ENCODE measurements around the gene SOWAHA. TPM values are rescaled to one million over a fixed set of nuclear protein-coding genes. Genes with fewer than 3 reads are reported as not detected.

The SOWAHA gene
- total RNA-seq, 1 donor from 2014 or later: under 0.01 TPM

- Histone ChIP-seq H3K4me3 (ENCODE audit: low read length in 3 of 3) (peak within 1 kb of the TSS; percentile 85 to 87 (median 85)), H3K36me3 (ENCODE audit: control insufficient read depth in 3 of 3, insufficient read depth in 3 of 3, low read length in 3 of 3) (no peaks in the 10 kb centered on the region), H3K9me3 (ENCODE audit: control insufficient read depth in 3 of 3, low read length in 3 of 3) (no peaks in the 10 kb centered on the region), H3K9ac (ENCODE audit: low read depth in 1 of 3, low read length in 3 of 3) (peak within 1 kb of the TSS; percentile 72 to 85 (median 74)), H3K27ac (ENCODE audit: low read depth, low read length) (peak within 1 kb of the TSS; percentile 70), H3K4me1 (ENCODE audit: control insufficient read depth in 3 of 3, insufficient read depth in 3 of 3, low read length in 3 of 3) (peaks cover 31 to 43% (median 36%) of the 10 kb centered on the region in 3 donors), H3K27me3 (ENCODE audit: control insufficient read depth in 3 of 3, insufficient read depth in 3 of 3, low read length in 3 of 3) (peaks cover 0 to 8% (median 3%) of the 10 kb centered on the region in 3 donors)
These were observed 35.7 kb upstream of the SOWAHA start, which contains the start of gene SEPTIN8 for GRCh38 chr5:132777209-132778069. Gene SEPTIN8 (minus strand): TSS chr5:132777239. CDS start chr5:132777137, 102 bp downstream.

GRCh38 chr5:132778129-132778528 is 35.0 kb upstream of the SOWAHA start:
- no peaks in the 10 kb centered on the region for H3K9me3 ChIP-seq (ENCODE audit: control insufficient read depth in 3 of 3, low read length in 3 of 3)
- H3K36me3 ChIP-seq (ENCODE audit: control insufficient read depth in 3 of 3, insufficient read depth in 3 of 3, low read length in 3 of 3): no peaks in the 10 kb centered on the region
- H3K27me3 ChIP-seq (ENCODE audit: control insufficient read depth in 3 of 3, insufficient read depth in 3 of 3, low read length in 3 of 3): peaks cover 0 to 8% (median 4%) of the 10 kb centered on the region in 3 donors
- no peak overlapping the region for H3K27ac ChIP-seq (ENCODE audit: low read depth, low read length)
- peaks cover 24 to 40% (median 29%) of the 10 kb centered on the region in 3 donors for H3K4me1 ChIP-seq (ENCODE audit: control insufficient read depth in 3 of 3, insufficient read depth in 3 of 3, low read length in 3 of 3)
- H3K4me3 ChIP-seq (ENCODE audit: low read length in 3 of 3): peak overlapping the region; percentile 85 to 87 (median 85)
- H3K9ac ChIP-seq (ENCODE audit: low read depth in 1 of 3, low read length in 3 of 3): peak overlapping the region in 2 of 3 donors; percentile 74 to 85

DNA sequence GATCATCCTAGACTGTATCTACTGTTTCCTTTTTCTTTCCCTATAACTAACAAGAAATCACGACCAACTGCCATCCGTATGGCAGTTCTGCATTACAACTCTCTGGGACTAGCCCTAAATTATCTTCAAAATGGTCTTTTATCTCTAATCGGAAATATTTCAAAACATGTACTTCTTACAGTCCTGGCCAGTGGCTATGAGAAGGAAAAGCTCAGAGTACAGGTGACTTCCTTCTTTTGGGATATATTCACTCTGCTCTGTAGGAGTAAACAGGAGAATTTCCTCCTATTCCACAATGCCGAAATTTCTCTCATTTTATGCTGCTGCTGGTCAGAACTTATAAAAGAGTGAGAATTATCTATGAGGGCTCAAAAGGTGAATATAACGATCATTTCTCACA is 34.2 kb upstream of the SOWAHA start:
- no peaks in the 10 kb centered on the region for H3K36me3 ChIP-seq (ENCODE audit: control insufficient read depth in 3 of 3, insufficient read depth in 3 of 3, low read length in 3 of 3)
- H3K9me3 ChIP-seq (ENCODE audit: control insufficient read depth in 3 of 3, low read length in 3 of 3): no peaks in the 10 kb centered on the region
- no peak overlapping the region for H3K27ac ChIP-seq (ENCODE audit: low read depth, low read length)
- no peak overlapping the region for H3K9ac ChIP-seq (ENCODE audit: low read depth in 1 of 3, low read length in 3 of 3)
- H3K4me1 ChIP-seq (ENCODE audit: control insufficient read depth in 3 of 3, insufficient read depth in 3 of 3, low read length in 3 of 3): peaks cover 23 to 37% (median 26%) of the 10 kb centered on the region in 3 donors
- H3K27me3 ChIP-seq (ENCODE audit: control insufficient read depth in 3 of 3, insufficient read depth in 3 of 3, low read length in 3 of 3): peaks cover 0 to 9% (median 8%) of the 10 kb centered on the region in 3 donors
- no peak overlapping the region for H3K4me3 ChIP-seq (ENCODE audit: low read length in 3 of 3)

GRCh38 chr5:132779961-132780360 is 33.1 kb upstream of the SOWAHA start:
- no peak overlapping the region for H3K9ac ChIP-seq (ENCODE audit: low read depth in 1 of 3, low read length in 3 of 3)
- H3K4me3 ChIP-seq (ENCODE audit: low read length in 3 of 3): no peak overlapping the region
- no peaks in the 10 kb centered on the region for H3K36me3 ChIP-seq (ENCODE audit: control insufficient read depth in 3 of 3, insufficient read depth in 3 of 3, low read length in 3 of 3)

DNA sequence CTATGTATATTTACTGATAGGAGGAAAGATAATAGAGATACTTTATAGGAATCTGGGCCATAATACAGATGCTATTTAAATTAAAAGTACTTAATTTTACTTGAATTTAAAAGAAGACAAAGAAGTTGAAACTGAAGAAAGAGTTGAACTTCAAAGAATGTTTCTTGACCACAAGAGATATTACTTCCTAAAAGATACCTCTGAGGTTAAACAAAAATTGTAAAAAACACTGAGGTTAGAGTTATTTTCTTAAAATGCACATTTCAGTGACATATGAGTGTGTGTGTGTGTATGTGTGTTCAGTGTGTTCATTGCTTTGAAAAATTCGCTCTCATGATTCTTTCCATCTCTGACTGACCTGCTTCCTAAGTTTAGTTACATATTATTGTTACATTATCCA is 32.5 kb upstream of the SOWAHA start:
- Histone ChIP-seq H3K9ac (ENCODE audit: low read depth in 1 of 3, low read length in 3 of 3) (no peak overlapping the region), H3K27me3 (ENCODE audit: control insufficient read depth in 3 of 3, insufficient read depth in 3 of 3, low read length in 3 of 3) (peaks cover 0 to 13% (median 8%) of the 10 kb centered on the region in 3 donors), H3K9me3 (ENCODE audit: control insufficient read depth in 3 of 3, low read length in 3 of 3) (no peaks in the 10 kb centered on the region), H3K27ac (ENCODE audit: low read depth, low read length) (no peak overlapping the region), H3K4me1 (ENCODE audit: control insufficient read depth in 3 of 3, insufficient read depth in 3 of 3, low read length in 3 of 3) (peaks cover 10 to 21% (median 12%) of the 10 kb centered on the region in 3 donors), H3K36me3 (ENCODE audit: control insufficient read depth in 3 of 3, insufficient read depth in 3 of 3, low read length in 3 of 3) (no peaks in the 10 kb centered on the region), H3K4me3 (ENCODE audit: low read length in 3 of 3) (no peak overlapping the region)

More at GRCh38 chr5:132779961-132780360, 33.1 kb upstream of the SOWAHA start:
- Histone ChIP-seq H3K27ac (ENCODE audit: low read depth, low read length) (no peak overlapping the region), H3K4me1 (ENCODE audit: control insufficient read depth in 3 of 3, insufficient read depth in 3 of 3, low read length in 3 of 3) (peaks cover 15 to 27% (median 16%) of the 10 kb centered on the region in 3 donors), H3K27me3 (ENCODE audit: control insufficient read depth in 3 of 3, insufficient read depth in 3 of 3, low read length in 3 of 3) (peaks cover 0 to 9% (median 8%) of the 10 kb centered on the region in 3 donors), H3K9me3 (ENCODE audit: control insufficient read depth in 3 of 3, low read length in 3 of 3) (no peaks in the 10 kb centered on the region)

- H3K36me3 ChIP-seq (ENCODE audit: control insufficient read depth in 3 of 3, insufficient read depth in 3 of 3, low read length in 3 of 3): no peaks in the 10 kb centered on the region
- no peak overlapping the region for H3K9ac ChIP-seq (ENCODE audit: low read depth in 1 of 3, low read length in 3 of 3)
- H3K27me3 ChIP-seq (ENCODE audit: control insufficient read depth in 3 of 3, insufficient read depth in 3 of 3, low read length in 3 of 3): peaks cover 0 to 13% (median 8%) of the 10 kb centered on the region in 3 donors
These were observed 32.1 kb upstream of the SOWAHA start for GRCh38 chr5:132781029-132781428.

DNA sequence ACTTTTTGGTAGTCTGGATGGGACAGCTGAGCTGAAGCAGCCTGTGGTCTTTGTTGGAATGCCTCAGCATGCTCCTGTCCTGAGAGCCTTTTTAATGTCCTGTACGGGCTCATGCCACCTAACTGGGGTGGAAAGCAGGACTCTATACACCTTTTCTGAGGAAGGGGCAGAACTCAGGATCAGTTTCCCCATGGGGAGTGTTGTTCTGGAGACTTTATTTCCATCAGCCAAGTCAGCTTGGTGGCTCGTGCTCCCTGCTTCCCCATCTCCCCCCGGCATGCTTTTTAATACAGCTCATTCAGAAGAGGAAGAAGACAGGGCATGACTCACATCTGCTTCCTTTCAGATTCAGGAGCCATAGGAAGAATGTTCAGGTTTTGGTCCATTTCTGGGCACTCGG is 31.0 kb upstream of the SOWAHA start:
- H3K27ac ChIP-seq (ENCODE audit: low read depth, low read length): no peak overlapping the region
- peaks cover 6 to 11% (median 9%) of the 10 kb centered on the region in 3 donors for H3K4me1 ChIP-seq (ENCODE audit: control insufficient read depth in 3 of 3, insufficient read depth in 3 of 3, low read length in 3 of 3)
- no peaks in the 10 kb centered on the region for H3K36me3 ChIP-seq (ENCODE audit: control insufficient read depth in 3 of 3, insufficient read depth in 3 of 3, low read length in 3 of 3)
- H3K9ac ChIP-seq (ENCODE audit: low read depth in 1 of 3, low read length in 3 of 3): no peak overlapping the region
- H3K27me3 ChIP-seq (ENCODE audit: control insufficient read depth in 3 of 3, insufficient read depth in 3 of 3, low read length in 3 of 3): peaks cover 0 to 13% (median 8%) of the 10 kb centered on the region in 3 donors
- no peak overlapping the region for H3K4me3 ChIP-seq (ENCODE audit: low read length in 3 of 3)
- H3K9me3 ChIP-seq (ENCODE audit: control insufficient read depth in 3 of 3, low read length in 3 of 3): no peaks in the 10 kb centered on the region

More at GRCh38 chr5:132781029-132781428, 32.1 kb upstream of the SOWAHA start:
- H3K4me1 ChIP-seq (ENCODE audit: control insufficient read depth in 3 of 3, insufficient read depth in 3 of 3, low read length in 3 of 3): peaks cover 9 to 18% (median 11%) of the 10 kb centered on the region in 3 donors
- H3K4me3 ChIP-seq (ENCODE audit: low read length in 3 of 3): no peak overlapping the region
- H3K27ac ChIP-seq (ENCODE audit: low read depth, low read length): no peak overlapping the region
- no peaks in the 10 kb centered on the region for H3K9me3 ChIP-seq (ENCODE audit: control insufficient read depth in 3 of 3, low read length in 3 of 3)

DNA sequence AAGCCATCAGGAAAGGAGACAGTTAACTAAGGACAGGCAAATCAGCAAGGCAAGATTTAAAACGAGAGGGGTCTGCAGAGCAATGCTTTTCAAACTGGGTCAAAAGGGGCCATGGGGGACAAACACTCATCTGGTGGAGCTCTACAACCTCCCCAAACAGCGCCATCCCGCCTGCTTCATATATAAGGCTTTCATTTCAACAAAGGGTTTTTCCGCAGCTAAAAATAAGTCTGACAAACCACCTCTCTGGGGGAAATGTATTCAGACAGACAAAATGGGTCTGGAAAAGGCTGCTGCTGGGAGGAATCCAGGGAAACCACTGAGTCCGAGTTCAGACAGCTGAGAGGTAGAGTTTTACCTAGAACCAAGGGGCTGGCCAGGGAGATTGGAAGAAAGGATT is 27.7 kb upstream of the SOWAHA start:
- H3K4me3 ChIP-seq (ENCODE audit: low read length in 3 of 3): no peak overlapping the region
- peak overlapping the region in 1 of 3 donors; percentile 45 for H3K9ac ChIP-seq (ENCODE audit: low read depth in 1 of 3, low read length in 3 of 3)
- peaks cover 0 to 10% (median 3%) of the 10 kb centered on the region in 3 donors for H3K27me3 ChIP-seq (ENCODE audit: control insufficient read depth in 3 of 3, insufficient read depth in 3 of 3, low read length in 3 of 3)
- H3K4me1 ChIP-seq (ENCODE audit: control insufficient read depth in 3 of 3, insufficient read depth in 3 of 3, low read length in 3 of 3): no peaks in the 10 kb centered on the region
- no peak overlapping the region for H3K27ac ChIP-seq (ENCODE audit: low read depth, low read length)
- no peaks in the 10 kb centered on the region for H3K36me3 ChIP-seq (ENCODE audit: control insufficient read depth in 3 of 3, insufficient read depth in 3 of 3, low read length in 3 of 3)
- no peaks in the 10 kb centered on the region for H3K9me3 ChIP-seq (ENCODE audit: control insufficient read depth in 3 of 3, low read length in 3 of 3)

GRCh38 chr5:132785864-132786263 is 27.2 kb upstream of the SOWAHA start:
- H3K27me3 ChIP-seq (ENCODE audit: control insufficient read depth in 3 of 3, insufficient read depth in 3 of 3, low read length in 3 of 3): peaks cover 0 to 10% (median 3%) of the 10 kb centered on the region in 3 donors
- H3K4me3 ChIP-seq (ENCODE audit: low read length in 3 of 3): no peak overlapping the region
- no peak overlapping the region for H3K9ac ChIP-seq (ENCODE audit: low read depth in 1 of 3, low read length in 3 of 3)
- H3K36me3 ChIP-seq (ENCODE audit: control insufficient read depth in 3 of 3, insufficient read depth in 3 of 3, low read length in 3 of 3): no peaks in the 10 kb centered on the region
- no peak overlapping the region for H3K27ac ChIP-seq (ENCODE audit: low read depth, low read length)
- no peaks in the 10 kb centered on the region for H3K9me3 ChIP-seq (ENCODE audit: control insufficient read depth in 3 of 3, low read length in 3 of 3)
- H3K4me1 ChIP-seq (ENCODE audit: control insufficient read depth in 3 of 3, insufficient read depth in 3 of 3, low read length in 3 of 3): no peaks in the 10 kb centered on the region

- Histone ChIP-seq H3K9ac (ENCODE audit: low read depth in 1 of 3, low read length in 3 of 3) (no peak overlapping the region), H3K27ac (ENCODE audit: low read depth, low read length) (no peak overlapping the region), H3K27me3 (ENCODE audit: control insufficient read depth in 3 of 3, insufficient read depth in 3 of 3, low read length in 3 of 3) (peaks cover 0 to 10% (median 0%) of the 10 kb centered on the region in 3 donors), H3K36me3 (ENCODE audit: control insufficient read depth in 3 of 3, insufficient read depth in 3 of 3, low read length in 3 of 3) (no peaks in the 10 kb centered on the region), H3K4me3 (ENCODE audit: low read length in 3 of 3) (no peak overlapping the region), H3K4me1 (ENCODE audit: control insufficient read depth in 3 of 3, insufficient read depth in 3 of 3, low read length in 3 of 3) (no peaks in the 10 kb centered on the region), H3K9me3 (ENCODE audit: control insufficient read depth in 3 of 3, low read length in 3 of 3) (no peaks in the 10 kb centered on the region)
These were observed 26.0 kb upstream of the SOWAHA start for GRCh38 chr5:132787076-132787475.

Data from skeletal muscle tissue (tissue), 4 donors.